VCaP (cell line): ENCODE measurements around the gene MAPT.

Experiments used
- H3K27ac ChIP-seq: fragments of 450-650 bp; 2 replicates; pipeline ENCODE4 v1.5.1; 2017
- CTCF ChIP-seq: fragments of 450-650 bp; conservative IDR thresholded peaks from 2 replicates; pipeline ENCODE4 v1.5.1; 2017; ENCODE audit warnings: mild to moderate bottlenecking, moderate library complexity

The MAPT gene

DNA sequence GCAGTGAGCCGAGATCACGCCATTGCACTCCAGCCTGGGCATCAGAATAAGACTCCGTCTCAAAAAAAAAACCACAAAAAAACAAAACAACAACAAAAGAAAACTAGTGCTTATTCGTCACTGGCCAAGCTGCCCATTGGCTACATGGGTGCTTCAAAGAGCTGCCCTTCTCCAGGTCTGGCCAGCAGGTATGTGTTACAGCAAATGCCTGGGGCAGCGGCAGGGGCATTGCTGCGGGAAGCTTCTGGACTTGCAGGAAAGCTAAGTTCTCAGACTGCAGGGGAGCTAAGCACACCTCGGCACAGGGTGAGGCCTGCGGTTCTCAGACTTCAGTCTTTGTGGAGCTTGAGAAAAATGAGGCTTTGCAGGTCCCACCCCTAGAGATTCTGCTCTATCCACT lies 100.6 kb downstream of the MAPT start:
- TF ChIP-seq CTCF: no peak

GRCh38 chr17:45995627-45996270 lies 101.4 kb downstream of the MAPT start:
- no peak for TF ChIP-seq CTCF
- no peak overlapping the region for H3K27ac ChIP-seq

More for the DNA sequence above, 100.6 kb downstream of the MAPT start:
- no peak overlapping the region for H3K27ac ChIP-seq

DNA sequence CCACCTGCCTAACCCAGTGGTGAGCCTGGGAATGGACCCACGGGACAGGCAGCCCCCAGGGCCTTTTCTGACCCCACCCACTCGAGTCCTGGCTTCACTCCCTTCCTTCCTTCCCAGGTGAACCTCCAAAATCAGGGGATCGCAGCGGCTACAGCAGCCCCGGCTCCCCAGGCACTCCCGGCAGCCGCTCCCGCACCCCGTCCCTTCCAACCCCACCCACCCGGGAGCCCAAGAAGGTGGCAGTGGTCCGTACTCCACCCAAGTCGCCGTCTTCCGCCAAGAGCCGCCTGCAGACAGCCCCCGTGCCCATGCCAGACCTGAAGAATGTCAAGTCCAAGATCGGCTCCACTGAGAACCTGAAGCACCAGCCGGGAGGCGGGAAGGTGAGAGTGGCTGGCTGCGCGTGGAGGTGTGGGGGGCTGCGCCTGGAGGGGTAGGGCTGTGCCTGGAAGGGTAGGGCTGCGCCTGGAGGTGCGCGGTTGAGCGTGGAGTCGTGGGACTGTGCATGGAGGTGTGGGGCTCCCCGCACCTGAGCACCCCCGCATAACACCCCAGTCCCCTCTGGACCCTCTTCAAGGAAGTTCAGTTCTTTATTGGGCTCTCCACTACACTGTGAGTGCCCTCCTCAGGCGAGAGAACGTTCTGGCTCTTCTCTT lies 102.1 kb downstream of the MAPT start:
- TF ChIP-seq CTCF: no peak

GRCh38 chr17:45997166-45997565 lies 102.8 kb downstream of the MAPT start:
- no peak for TF ChIP-seq CTCF
- no peak overlapping the region for H3K27ac ChIP-seq

More for the DNA sequence above, 102.1 kb downstream of the MAPT start:
- H3K27ac ChIP-seq: no peak overlapping the region

DNA sequence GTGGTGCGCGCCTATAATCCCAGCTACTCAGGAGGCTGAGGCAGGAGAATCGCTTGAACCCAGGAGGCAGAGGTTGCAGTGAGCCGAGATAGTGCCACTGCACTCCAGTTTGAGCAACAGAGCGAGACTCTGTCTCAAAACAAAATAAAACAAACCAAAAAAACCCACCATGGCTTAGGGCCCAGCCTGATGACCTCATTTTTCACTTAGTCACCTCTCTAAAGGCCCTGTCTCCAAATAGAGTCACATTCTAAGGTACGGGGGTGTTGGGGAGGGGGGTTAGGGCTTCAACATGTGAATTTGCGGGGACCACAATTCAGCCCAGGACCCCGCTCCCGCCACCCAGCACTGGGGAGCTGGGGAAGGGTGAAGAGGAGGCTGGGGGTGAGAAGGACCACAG lies 103.3 kb downstream of the MAPT start:
- no peak for TF ChIP-seq CTCF

GRCh38 chr17:45998987-45999899 lies 104.9 kb downstream of the MAPT start, which contains the start of gene STH:
TSS of gene STH (plus strand) at chr17:45999250. CDS start at chr17:45999280, 30 bp downstream.
- no peak within 1 kb of the TSS for H3K27ac ChIP-seq
- no peak for TF ChIP-seq CTCF

More for the DNA sequence above, 103.3 kb downstream of the MAPT start:
- H3K27ac ChIP-seq: no peak overlapping the region

GRCh38 chr17:45999900-46000290 lies 105.5 kb downstream of the MAPT start:
- no peak for TF ChIP-seq CTCF
- no peak overlapping the region for H3K27ac ChIP-seq
